ENCODE results near the gene ATG12.

Gene ATG12

GRCh38 chr5:115807654-115808052 lies 33.7 kb downstream of the ATG12 start:
- no peak for DNase-seq (ENCODE audit: low read depth)
- no peak overlapping the region for H3K4me3 ChIP-seq (replicated peaks; ENCODE audit: low read depth, low read length)
- TF ChIP-seq, protein P1, sequence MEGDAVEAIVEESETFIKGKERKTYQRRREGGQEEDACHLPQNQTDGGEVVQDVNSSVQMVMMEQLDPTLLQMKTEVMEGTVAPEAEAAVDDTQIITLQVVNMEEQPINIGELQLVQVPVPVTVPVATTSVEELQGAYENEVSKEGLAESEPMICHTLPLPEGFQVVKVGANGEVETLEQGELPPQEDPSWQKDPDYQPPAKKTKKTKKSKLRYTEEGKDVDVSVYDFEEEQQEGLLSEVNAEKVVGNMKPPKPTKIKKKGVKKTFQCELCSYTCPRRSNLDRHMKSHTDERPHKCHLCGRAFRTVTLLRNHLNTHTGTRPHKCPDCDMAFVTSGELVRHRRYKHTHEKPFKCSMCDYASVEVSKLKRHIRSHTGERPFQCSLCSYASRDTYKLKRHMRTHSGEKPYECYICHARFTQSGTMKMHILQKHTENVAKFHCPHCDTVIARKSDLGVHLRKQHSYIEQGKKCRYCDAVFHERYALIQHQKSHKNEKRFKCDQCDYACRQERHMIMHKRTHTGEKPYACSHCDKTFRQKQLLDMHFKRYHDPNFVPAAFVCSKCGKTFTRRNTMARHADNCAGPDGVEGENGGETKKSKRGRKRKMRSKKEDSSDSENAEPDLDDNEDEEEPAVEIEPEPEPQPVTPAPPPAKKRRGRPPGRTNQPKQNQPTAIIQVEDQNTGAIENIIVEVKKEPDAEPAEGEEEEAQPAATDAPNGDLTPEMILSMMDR (IDR thresholded peaks at IDR 0.05; ENCODE audit: low read length, missing control alignments) = no peak

DNA sequence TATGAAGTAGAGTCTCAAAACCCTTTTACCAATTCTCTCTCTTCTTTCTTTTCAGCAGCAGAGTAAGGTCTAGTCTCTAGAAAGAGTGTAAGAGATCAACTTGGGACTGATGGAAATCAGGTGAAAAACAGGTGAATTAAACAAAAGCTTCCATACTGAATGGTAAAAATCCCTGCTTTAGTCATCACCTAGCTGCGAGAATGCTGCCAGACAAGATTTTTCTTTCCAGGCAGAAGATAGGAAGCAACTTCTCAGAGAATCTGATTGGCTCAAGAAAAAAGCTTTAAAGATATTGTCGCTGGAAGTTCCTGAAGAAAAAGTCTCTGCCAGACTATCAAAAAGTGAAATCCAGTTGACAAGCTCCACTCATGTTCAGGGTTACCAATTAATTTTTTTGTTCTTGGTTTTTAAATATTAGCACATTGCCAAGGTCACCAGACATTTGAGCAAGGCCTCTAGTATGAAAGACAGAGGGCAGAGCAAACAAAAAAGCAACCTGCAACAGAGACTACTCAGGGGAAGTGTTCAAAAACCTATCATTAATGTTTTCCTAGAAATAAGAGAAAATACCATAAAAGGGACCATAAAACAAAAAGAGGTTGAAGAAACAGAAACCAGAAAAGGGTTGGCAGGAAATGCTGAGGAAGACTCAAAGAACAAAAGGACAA lies 34.2 kb downstream of the ATG12 start:
- TF ChIP-seq, protein P1 (IDR thresholded peaks at IDR 0.05; ENCODE audit: low read length, missing control alignments) = no peak
- DNase-seq (ENCODE audit: low read depth) = no peak
- H3K4me3 ChIP-seq (replicated peaks; ENCODE audit: low read depth, low read length) = no peak overlapping the region

DNA sequence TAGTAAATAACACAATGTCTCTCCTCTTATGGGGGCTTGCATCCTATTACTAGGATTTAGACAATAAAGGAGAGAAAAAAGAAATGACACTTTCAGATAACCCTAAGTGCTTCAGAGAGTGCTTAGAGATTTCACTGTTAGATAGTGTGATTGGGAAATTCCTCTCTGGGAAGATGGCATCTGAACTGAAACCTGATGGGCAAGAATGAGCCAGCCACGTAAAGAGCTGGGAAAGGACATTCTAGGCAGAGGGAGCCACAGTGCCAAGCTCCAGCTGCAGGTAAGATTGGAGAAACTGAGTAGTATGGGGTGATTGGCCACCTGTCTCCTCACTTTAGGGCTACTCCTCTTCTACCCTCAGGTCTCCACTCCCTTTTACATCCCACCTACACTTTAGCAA lies 39.4 kb downstream of the ATG12 start:
- H3K4me3 ChIP-seq (replicated peaks; ENCODE audit: low read depth, low read length) = no peak overlapping the region
- DNase-seq (ENCODE audit: low read depth) = no peak
- TF ChIP-seq, protein P1 (IDR thresholded peaks at IDR 0.05; ENCODE audit: low read length, missing control alignments) = no peak

DNA sequence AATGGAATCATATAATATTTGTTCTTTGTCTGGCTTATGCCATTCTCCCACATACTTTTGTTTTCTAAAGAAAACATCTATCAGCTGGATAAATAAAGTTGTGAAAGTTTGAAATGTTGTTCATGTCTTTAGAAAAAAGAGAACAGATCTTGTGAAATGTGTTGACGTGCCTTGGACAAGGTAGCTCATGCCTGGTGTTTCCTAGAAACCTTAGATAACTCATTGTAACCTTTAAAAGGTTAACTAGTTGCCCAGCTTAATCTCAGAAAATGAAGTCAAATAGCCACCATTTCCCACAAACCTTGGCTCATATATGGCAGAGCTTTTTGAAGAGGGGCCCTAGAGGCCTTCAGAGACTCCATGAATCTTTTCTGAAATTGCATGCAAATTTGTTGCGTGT lies 40.2 kb downstream of the ATG12 start:
- no peak overlapping the region for H3K4me3 ChIP-seq (replicated peaks; ENCODE audit: low read depth, low read length)
- TF ChIP-seq, protein P1 (IDR thresholded peaks at IDR 0.05; ENCODE audit: low read length, missing control alignments) = no peak
- no peak for DNase-seq (ENCODE audit: low read depth)

GRCh38 chr5:115800108-115800507 lies 41.3 kb downstream of the ATG12 start:
- no peak overlapping the region for H3K4me3 ChIP-seq (replicated peaks; ENCODE audit: low read depth, low read length)
- TF ChIP-seq, protein P1 (IDR thresholded peaks at IDR 0.05; ENCODE audit: low read length, missing control alignments) = no peak
- no peak for DNase-seq (ENCODE audit: low read depth)

DNA sequence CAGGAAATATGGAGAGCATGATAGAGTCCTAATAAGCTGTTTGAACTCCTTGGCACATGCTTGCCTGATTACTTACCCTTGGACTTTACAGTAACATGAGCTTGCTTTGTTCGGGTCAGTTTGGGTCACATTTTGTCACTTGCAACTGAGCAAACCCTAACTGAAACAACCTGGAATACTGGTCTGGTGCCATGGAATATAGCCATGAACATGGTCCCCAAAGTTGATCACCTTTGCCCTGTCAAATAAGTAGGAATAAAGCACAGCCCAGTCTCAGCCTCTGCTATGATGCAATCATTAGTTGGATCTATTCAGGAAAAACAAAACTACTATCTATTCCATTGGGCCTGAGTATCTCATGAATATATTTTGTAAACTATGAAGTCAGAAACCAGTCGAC lies 43.1 kb downstream of the ATG12 start:
- no peak overlapping the region for H3K4me3 ChIP-seq (replicated peaks; ENCODE audit: low read depth, low read length)
- TF ChIP-seq, protein P1 (IDR thresholded peaks at IDR 0.05; ENCODE audit: low read length, missing control alignments) = no peak
- DNase-seq (ENCODE audit: low read depth) = no peak

GRCh38 chr5:115796656-115797055 lies 44.7 kb downstream of the ATG12 start:
- H3K4me3 ChIP-seq (replicated peaks; ENCODE audit: low read depth, low read length) = no peak overlapping the region
- DNase-seq (ENCODE audit: low read depth) = no peak
- TF ChIP-seq, protein P1 (IDR thresholded peaks at IDR 0.05; ENCODE audit: low read length, missing control alignments) = no peak
